Fibroblast of lung (primary cell): ENCODE measurements around the gene MYO10.

ENCODE experiments used
- CTCF ChIP-seq, 2 donors: IDR thresholded peaks in 1 of 2; conservative IDR thresholded peaks in 1 of 2; 1 replicate in 1 of 2; 2 replicates in 1 of 2; pipeline ENCODE4 v1.5.1; 2011 to 2012; ENCODE audit warnings: low read length in 2 of 2, control low read depth in 1 of 2, inconsistent platforms in 1 of 2, low read depth in 1 of 2, mild to moderate bottlenecking in 1 of 2
- EZH2 ChIP-seq: IDR thresholded peaks from 2 replicates; pipeline ENCODE4 v1.5.1; 2012; ENCODE audit warnings: low read length, control low read depth, mild to moderate bottlenecking; ENCODE audit errors: missing control alignments

GRCh38 chr5:16808021-16808420, 128.1 kb downstream of the MYO10 start:
- TF ChIP-seq CTCF (conservative IDR thresholded peaks at IDR 0.05 in 1 of 2, IDR thresholded peaks at IDR 0.05 in 1 of 2; ENCODE audit: low read depth in 1 of 2, low read length in 2 of 2) (no peak), EZH2 (no peak)
